HCT116 (cell line): ENCODE data around the gene DNM2. TPM values are rescaled to one million over a fixed set of nuclear protein-coding genes. Genes with fewer than 3 reads are reported as not detected.

ENCODE experiments used
- ATAC-seq: fragments of 200-7000 bp; cut with Tn5 transposase; 2 replicates; pipeline ENCODE4 v1.9.1; 2020; ENCODE audit warnings: mild to moderate bottlenecking, moderate library complexity
- BruUV-seq: library from RNA; stranded (reverse); fragments of 400-500 nt; replicated peaks from 2 replicates; lab custom pipeline; 2021; lab: Mats Ljungman, UMichigan
- CTCF ChIA-PET: fragments of 300-600 bp; sonication (Branson Sonifier 250); formaldehyde crosslinking; loops from one replicate; lab custom pipeline; 2021; ENCODE audit warnings: antibody characterized with exemption; lab: Charles Lee
- POLR2A ChIA-PET: fragments of 300-600, 350-600 bp; sonication (Branson Sonifier 250); formaldehyde crosslinking; loops from one replicate; lab custom pipeline; 2021; ENCODE audit warnings: antibody characterized with exemption; lab: Charles Lee
- RAD21 ChIA-PET, 2 experiments: fragments of 300-600 bp; sonication (Branson Sonifier 250); formaldehyde crosslinking; loops; one replicate each; lab custom pipeline; 2023; ENCODE audit warnings: low total read pairs in 2 of 2; ENCODE audit not compliant: uncharacterized antibody in 2 of 2, unreplicated experiment in 2 of 2, low non-redundant PET in 1 of 2; lab: Charles Lee
- DNase-seq: peaks from one replicate; pipeline ENCODE4 v3.0.0-alpha.2; 2010; ENCODE audit warnings: low read depth, low spot score
- H2AFZ ChIP-seq: fragments of 200-600 bp; shearing (Covaris generic), sonication (generic); 2 replicates; pipeline ENCODE4 v1.6.1; 2017; ENCODE audit warnings: low read depth, mixed run types, mixed read lengths, antibody characterized with exemption, low read length; ENCODE audit not compliant: poor library complexity, severe bottlenecking
- H3K27ac ChIP-seq: 2 replicates; pipeline ENCODE4 v1.5.1; 2012; ENCODE audit warnings: low read depth, low read length
- H3K27me3 ChIP-seq: fragments of 200-600 bp; sonication (generic); 2 replicates; pipeline ENCODE4 v1.6.1; 2016; ENCODE audit warnings: mixed run types, low read length, mixed read lengths; ENCODE audit not compliant: insufficient read depth
- H3K36me3 ChIP-seq, 2 experiments: fragments of 200-500 bp in 1 of 2; fragments of 200-600 bp in 1 of 2; sonication (Bioruptor generic) in 1 of 2; sonication (generic) in 1 of 2; 2 replicates each; pipeline versions ENCODE4 v1.5.1 to v1.6.1; 2014 to 2016; ENCODE audit warnings: low read length in 2 of 2, inconsistent platforms in 1 of 2, mixed read lengths in 1 of 2, mixed run types in 1 of 2; ENCODE audit not compliant: insufficient read depth in 2 of 2, control insufficient read depth in 1 of 2
- H3K4me1 ChIP-seq, 2 experiments: fragments of 200-600 bp in 1 of 2; sonication (generic) in 1 of 2; 2 replicates each; pipeline versions ENCODE4 v1.5.1 to v1.6.1; 2012 to 2017; ENCODE audit warnings: low read length in 2 of 2, inconsistent platforms in 1 of 2, mild to moderate bottlenecking in 1 of 2, mixed read lengths in 1 of 2, mixed run types in 1 of 2, moderate library complexity in 1 of 2; ENCODE audit not compliant: insufficient read depth in 2 of 2, control insufficient read depth in 1 of 2
- H3K4me2 ChIP-seq: fragments of 200-600 bp; sonication (generic); 2 replicates; pipeline ENCODE4 v1.6.1; 2017; ENCODE audit warnings: mixed run types, low read length, mixed read lengths
- H3K4me3 ChIP-seq, 2 experiments: fragments of 200-600 bp in 1 of 2; sonication (generic) in 1 of 2; replicated peaks in 1 of 2; 2 replicates each; pipeline ENCODE4 v1.5.1; 2011 to 2016; ENCODE audit warnings: low read length in 2 of 2, control low read depth in 1 of 2, low read depth in 1 of 2, mild to moderate bottlenecking in 1 of 2, mixed read lengths in 1 of 2, mixed run types in 1 of 2
- H3K79me2 ChIP-seq: fragments of 200-600 bp; sonication (generic); 2 replicates; pipeline ENCODE4 v1.6.1; 2017; ENCODE audit warnings: mild to moderate bottlenecking, mixed run types, low read length, moderate library complexity, mixed read lengths; ENCODE audit not compliant: insufficient read depth
- H3K9ac ChIP-seq: fragments of 200-600 bp; sonication (generic); 2 replicates; pipeline ENCODE4 v1.6.1; 2016; ENCODE audit warnings: low read length, mixed read lengths
- H3K9me2 ChIP-seq: fragments of 200-600 bp; sonication (generic), shearing (Covaris generic); 2 replicates; pipeline ENCODE4 v1.6.1; 2017; ENCODE audit warnings: mixed run types, mild to moderate bottlenecking, moderate library complexity; ENCODE audit not compliant: insufficient read depth
- H3K9me3 ChIP-seq, 2 experiments: fragments of 200-500 bp in 1 of 2; fragments of 200-600 bp in 1 of 2; sonication (Bioruptor generic) in 1 of 2; sonication (generic) in 1 of 2; 2 replicates each; pipeline ENCODE4 v1.6.1; 2014 to 2017; ENCODE audit warnings: low read length in 2 of 2, mixed read lengths in 2 of 2, inconsistent platforms in 1 of 2, low read depth in 1 of 2, mild to moderate bottlenecking in 1 of 2, mixed run types in 1 of 2, moderate library complexity in 1 of 2; ENCODE audit not compliant: control insufficient read depth in 1 of 2, insufficient read depth in 1 of 2
- H4K20me1 ChIP-seq: fragments of 200-600 bp; sonication (generic), shearing (Covaris generic); 2 replicates; pipeline ENCODE4 v1.6.1; 2017; ENCODE audit warnings: mixed run types, mild to moderate bottlenecking, moderate library complexity; ENCODE audit not compliant: insufficient read depth
- CBX3 ChIP-seq: IDR thresholded peaks from 2 replicates; pipeline ENCODE4 v1.6.1; 2012; ENCODE audit warnings: low read depth
- CEBPB ChIP-seq: IDR thresholded peaks from 2 replicates; pipeline ENCODE4 v1.6.1; 2012; ENCODE audit warnings: low read depth
- ELF1 ChIP-seq: IDR thresholded peaks from 2 replicates; pipeline ENCODE4 v1.6.1; 2012; ENCODE audit warnings: low read depth, borderline replicate concordance
- EZH2 ChIP-seq: fragments of 200-600 bp; sonication (generic); IDR thresholded peaks from 2 replicates; pipeline ENCODE4 v1.6.1; 2017; ENCODE audit warnings: antibody characterized with exemption, mixed run types
- FOSL1 ChIP-seq: IDR thresholded peaks from 2 replicates; pipeline ENCODE4 v1.6.1; 2012; ENCODE audit warnings: low read depth
- MAX ChIP-seq: IDR thresholded peaks from 2 replicates; pipeline ENCODE4 v1.6.1; 2012
- POLR2AphosphoS5 ChIP-seq: IDR thresholded peaks from 2 replicates; pipeline ENCODE4 v1.6.1; 2011; ENCODE audit warnings: mild to moderate bottlenecking, low read depth, low read length, moderate library complexity
- REST ChIP-seq: IDR thresholded peaks from 2 replicates; pipeline ENCODE4 v1.6.1; 2012; ENCODE audit warnings: low read depth
- SIN3A ChIP-seq: IDR thresholded peaks from 2 replicates; pipeline ENCODE4 v1.6.1; 2012; ENCODE audit warnings: low read depth
- TCF7L2 ChIP-seq: IDR thresholded peaks from 2 replicates; pipeline ENCODE4 v1.7.0; 2011; ENCODE audit warnings: borderline replicate concordance, inconsistent platforms; ENCODE audit not compliant: insufficient read depth, insufficient read length; ENCODE audit errors: extremely low read depth
- YY1 ChIP-seq: IDR thresholded peaks from 2 replicates; pipeline ENCODE4 v1.6.1; 2011; ENCODE audit warnings: low read length, low read depth, moderate library complexity, mild to moderate bottlenecking; ENCODE audit not compliant: insufficient replicate concordance; ENCODE audit errors: extremely low read depth
- intact Hi-C: fragments of 100-400 bp; cut with micrococcal nuclease; formaldehyde crosslinking; loops from 2 replicates; pipeline ENCODE4 v1.10.0; 2022
- total RNA-seq: library from RNA; stranded (reverse); gene quantifications from one replicate; pipeline ENCODE4 v1.2.1, GENCODE V29; 2021; ENCODE audit not compliant: unreplicated experiment

DNM2 gene
- total RNA-seq, 1 experiment from 2014 or later = 183 TPM

GRCh38 chr19:10740798-10741197 lies 22.9 kb downstream of the DNM2 start:
- Histone ChIP-seq H3K36me3 (peaks cover 0 to 3% of the 10 kb centered on the region in 2 experiments; a peak in 1 of 4 replicates), H3K4me3 (no peak overlapping the region), H4K20me1 (no peaks in the 10 kb centered on the region), H3K9me3 (no peaks in the 10 kb centered on the region), H3K27ac (no peak overlapping the region), H3K27me3 (no peaks in the 10 kb centered on the region), H3K79me2 (peaks cover 93% of the 10 kb centered on the region), H3K4me1 (peaks cover 61 to 64% of the 10 kb centered on the region in 2 experiments), H3K9ac (no peak overlapping the region), H3K4me2 (no peak overlapping the region), H3K9me2 (no peaks in the 10 kb centered on the region), H2AFZ (no peak overlapping the region)
- RAD21 ChIA-PET = no interaction called here
- POLR2A ChIA-PET = no interaction called here
- no TSS peak for BruUV-seq
- no peak for TF ChIP-seq REST
- TF ChIP-seq TCF7L2 = no peak
- no peak for TF ChIP-seq CBX3
- no peak for TF ChIP-seq FOSL1
- no peak for TF ChIP-seq MAX
- no peak for TF ChIP-seq CEBPB
- no peak for TF ChIP-seq SIN3A
- TF ChIP-seq EZH2 = no peak
- TF ChIP-seq POLR2AphosphoS5 = no peak
- no peak for TF ChIP-seq ELF1
- TF ChIP-seq YY1 = no peak
- ATAC-seq (no peak), DNase-seq (no peak)
- intact Hi-C loops = no loop called here
- CTCF ChIA-PET = no interaction called here
